Psoas muscle (tissue), 8 donors: ENCODE measurements around the gene ANKRD35. TPM values are rescaled to one million over a fixed set of nuclear protein-coding genes. Genes with fewer than 3 reads are reported as not detected.

Experiments
- ATAC-seq, 4 donors: fragments of 200-7000 bp; cut with Tn5 transposase; one replicate each; pipeline ENCODE4 v1.9.1; 2020; ENCODE audit warnings: moderate library complexity in 3 of 4, mild to moderate bottlenecking in 2 of 4
- DNase-seq, 2 donors: peaks; one replicate each; pipeline ENCODE4 v3.0.0-alpha.2; 2020
- H3K27ac ChIP-seq: fragments of 200-600 bp; one replicate; pipeline ENCODE4 v1.8.0; 2022
- H3K27me3 ChIP-seq, 3 donors: fragments of 200-600 bp in 1 of 3; one replicate each; pipeline versions ENCODE4 v1.6.1 to v1.8.0; 2013 to 2022; ENCODE audit warnings: low read length in 2 of 3, mild to moderate bottlenecking in 2 of 3, moderate library complexity in 1 of 3; ENCODE audit not compliant: insufficient read depth in 3 of 3
- H3K36me3 ChIP-seq, 2 donors: fragments of 200-600 bp in 1 of 2; one replicate each; pipeline versions ENCODE4 v1.6.1 to v1.8.0; 2013 to 2022; ENCODE audit warnings: low read depth in 1 of 2, mild to moderate bottlenecking in 1 of 2, moderate library complexity in 1 of 2; ENCODE audit not compliant: insufficient read depth in 1 of 2
- H3K4me1 ChIP-seq: fragments of 200-600 bp; one replicate; pipeline ENCODE4 v1.8.0; 2022
- H3K4me3 ChIP-seq: fragments of 200-600 bp; one replicate; pipeline ENCODE4 v1.8.0; 2022; ENCODE audit warnings: mild to moderate bottlenecking
- H3K9me3 ChIP-seq: fragments of 200-600 bp; one replicate; pipeline ENCODE4 v1.8.0; 2022
- WGBS, 3 donors: extraction: QIAGEN DNeasy Blood & Tissue Kit; methylation state at CpG; one replicate each; pipeline versions ENCODE4 v1.1.6 to v1.1.7; 2013; 5-methylcytosine and 5-hydroxymethylcytosine counted together
- intact Hi-C, 2 donors: fragments of 100-400 bp; cut with DNase I; formaldehyde crosslinking; loops; one replicate each; pipeline versions ENCODE4 v1.11.0 to v1.14.2; 2022
- polyA plus RNA-seq, 3 donors: library from polyadenylated mRNA; stranded (reverse); fragments of 200-250 nt; gene quantifications; one replicate each; pipeline ENCODE4 v1.2.3, GENCODE V29; 2013
- total RNA-seq, 4 donors: library from RNA; stranded (reverse); fragmentation: NEBNext Ultra II Directional in 2 of 4; extraction: Animal tissue kit (Norgen Biotek cat#: 25700) in 2 of 4; gene quantifications; one replicate each; pipeline versions ENCODE4 v1.2.1 to v1.2.4, GENCODE V29; 2021 to 2023
- TF ChIP-seq, protein P1 (sequence below): fragments of 200-600 bp; IDR thresholded peaks from one replicate; pipeline ENCODE4 v1.8.0; 2022; ENCODE audit warnings: antibody characterized with exemption
- donor health status: healthy with polysubstance abuse.
- donor health status: DM: no; HTN: no; CAD: no; lungs with moderate emphysema.
- donor health status: Bipolar disorder and iron deficiency.
- donor health status: healthy.
- donor health status: DM: yes; HTN: yes; CAD: no.
- donor health status: DM: no; HTN: no; CAD: no.
- donor health status: DM: no; HTN: no; CAD: no.
- donor health status: DM: yes; HTN: yes; CAD: no.

ANKRD35 gene
- total and polyA plus RNA-seq, 7 donors = 2.6 to 16.5 (median 4.7) TPM

DNA sequence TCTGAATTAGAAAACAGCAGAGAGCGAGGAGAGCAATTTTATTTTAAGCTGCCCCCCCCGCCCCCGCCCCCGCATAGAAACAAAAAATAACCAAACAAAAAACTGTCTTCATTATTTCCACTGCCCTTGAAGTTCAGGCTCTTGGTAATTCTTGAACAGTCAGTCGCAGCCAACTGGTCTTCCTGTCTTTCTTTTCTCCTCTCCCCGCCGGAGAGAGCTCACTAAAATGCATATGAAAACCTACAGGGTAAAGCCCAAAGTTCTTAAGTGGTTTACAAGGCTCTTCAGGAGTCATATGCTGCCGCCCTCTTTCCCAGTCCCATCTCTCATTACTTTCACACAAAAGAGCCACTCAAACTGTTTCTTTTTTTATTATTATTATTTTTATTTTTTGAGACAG is 1.1 kb upstream of the ANKRD35 start:
- peak overlapping the region; percentile 8 for H3K4me3 ChIP-seq
- 59 to 71% (median 69%) methylated on average over 8 of the region's 8 CpGs for WGBS, 3 donors
- no peaks in the 10 kb centered on the region for H3K9me3 ChIP-seq
- peaks cover 26% of the 10 kb centered on the region for H3K4me1 ChIP-seq
- no peaks in the 10 kb centered on the region for H3K36me3 ChIP-seq
- DNase-seq = no peak
- ATAC-seq = no peak
- H3K27me3 ChIP-seq = no peaks in the 10 kb centered on the region
- intact Hi-C loops = loop anchor here in 1 of 2 donors (5.0 kb wide), 1 partner anchor 80 kb away; no protein-coding TSS in a partner anchor
- peak overlapping the region; percentile 50 for H3K27ac ChIP-seq
- TF ChIP-seq, protein P1, sequence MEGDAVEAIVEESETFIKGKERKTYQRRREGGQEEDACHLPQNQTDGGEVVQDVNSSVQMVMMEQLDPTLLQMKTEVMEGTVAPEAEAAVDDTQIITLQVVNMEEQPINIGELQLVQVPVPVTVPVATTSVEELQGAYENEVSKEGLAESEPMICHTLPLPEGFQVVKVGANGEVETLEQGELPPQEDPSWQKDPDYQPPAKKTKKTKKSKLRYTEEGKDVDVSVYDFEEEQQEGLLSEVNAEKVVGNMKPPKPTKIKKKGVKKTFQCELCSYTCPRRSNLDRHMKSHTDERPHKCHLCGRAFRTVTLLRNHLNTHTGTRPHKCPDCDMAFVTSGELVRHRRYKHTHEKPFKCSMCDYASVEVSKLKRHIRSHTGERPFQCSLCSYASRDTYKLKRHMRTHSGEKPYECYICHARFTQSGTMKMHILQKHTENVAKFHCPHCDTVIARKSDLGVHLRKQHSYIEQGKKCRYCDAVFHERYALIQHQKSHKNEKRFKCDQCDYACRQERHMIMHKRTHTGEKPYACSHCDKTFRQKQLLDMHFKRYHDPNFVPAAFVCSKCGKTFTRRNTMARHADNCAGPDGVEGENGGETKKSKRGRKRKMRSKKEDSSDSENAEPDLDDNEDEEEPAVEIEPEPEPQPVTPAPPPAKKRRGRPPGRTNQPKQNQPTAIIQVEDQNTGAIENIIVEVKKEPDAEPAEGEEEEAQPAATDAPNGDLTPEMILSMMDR = no peak

DNA sequence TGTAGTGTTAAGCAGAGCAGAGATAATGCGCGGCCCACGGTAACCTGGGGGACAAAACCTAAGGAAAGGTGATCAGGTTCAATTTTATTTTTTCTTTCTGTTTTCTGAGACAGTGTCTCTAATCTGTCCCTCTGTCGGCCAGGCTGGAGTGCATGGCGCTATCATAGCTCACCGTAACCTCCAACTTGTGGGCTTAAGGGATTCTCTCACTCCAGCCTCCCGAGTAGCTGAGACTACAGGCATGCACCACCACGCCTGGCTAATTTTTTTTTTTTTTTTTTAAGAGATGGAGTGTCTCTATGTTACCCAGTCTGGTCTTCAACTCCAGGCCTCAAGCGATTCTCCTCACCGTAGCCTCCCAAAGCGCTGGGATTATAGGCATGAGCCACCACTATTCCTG is 724 bp upstream of the ANKRD35 start:
- TF ChIP-seq, protein P1 = no peak
- Histone ChIP-seq H3K27ac (no peak overlapping the region), H3K9me3 (no peaks in the 10 kb centered on the region), H3K4me1 (peaks cover 22% of the 10 kb centered on the region), H3K36me3 (no peaks in the 10 kb centered on the region), H3K27me3 (no peaks in the 10 kb centered on the region), H3K4me3 (peak overlapping the region; percentile 88)
- intact Hi-C loops = loop anchor here in 1 of 2 donors (5.0 kb wide), 1 partner anchor 81 kb away; no protein-coding TSS in a partner anchor
- ATAC-seq (peak; percentile 5 to 33 (median 8)), DNase-seq (no peak)
- WGBS, 3 donors = 44 to 48% (median 46%) methylated on average over 11 of the region's 11 CpGs

DNA sequence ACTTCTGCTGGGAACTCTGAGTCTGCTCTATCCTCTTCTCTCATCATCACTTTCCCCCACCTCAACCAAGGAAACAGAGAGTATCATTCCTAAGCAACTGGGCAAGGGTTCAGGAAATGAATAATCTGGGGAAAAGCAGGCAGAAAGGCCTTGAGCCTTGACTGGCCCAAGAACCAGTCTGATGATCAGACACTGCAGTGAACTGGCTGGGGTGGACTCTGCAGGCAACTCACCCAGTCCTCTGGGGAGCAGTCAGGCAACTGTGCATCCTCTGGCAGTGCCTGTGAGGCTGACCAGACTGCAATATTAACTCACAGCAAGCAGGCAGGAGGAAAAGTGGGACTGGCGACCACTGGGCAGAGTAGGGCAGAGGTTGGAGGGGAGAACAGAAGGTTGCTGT is 991 bp downstream of the ANKRD35 start:
- no peaks in the 10 kb centered on the region for H3K9me3 ChIP-seq
- H3K27ac ChIP-seq = no peak overlapping the region
- TF ChIP-seq, protein P1 = no peak
- H3K4me3 ChIP-seq = no peak overlapping the region
- H3K36me3 ChIP-seq = no peaks in the 10 kb centered on the region
- DNase-seq = no peak
- no peak for ATAC-seq
- intact Hi-C loops = loop anchor here in 1 of 2 donors (5.0 kb wide), 1 partner anchor 83 kb away; no protein-coding TSS in a partner anchor
- 90 to 98% (median 91%) methylated on average over 1 of the region's 1 CpG for WGBS, 3 donors
- peaks cover 6% of the 10 kb centered on the region for H3K4me1 ChIP-seq
- no peaks in the 10 kb centered on the region for H3K27me3 ChIP-seq

DNA sequence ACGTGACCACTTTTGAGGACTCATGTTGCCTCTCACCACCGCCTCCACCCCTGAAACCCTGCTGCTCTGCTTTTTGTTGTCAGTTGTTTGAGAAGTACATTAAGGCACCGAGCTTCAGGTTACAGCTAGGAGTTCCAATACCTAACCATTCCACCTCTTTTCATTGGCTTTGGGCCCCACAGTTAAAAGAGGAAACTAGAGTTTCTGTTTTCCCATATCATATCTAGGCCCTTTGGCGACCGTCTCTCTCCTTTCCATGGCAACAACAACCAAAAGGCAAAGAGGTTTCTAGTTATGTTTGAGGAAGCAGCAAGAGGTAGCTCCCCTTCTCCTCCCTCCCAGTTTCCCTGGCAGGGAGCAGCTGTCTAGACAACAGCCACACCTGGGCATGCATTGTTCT is 5.9 kb downstream of the ANKRD35 start:
- ATAC-seq = no peak
- TF ChIP-seq, protein P1 = no peak
- no peaks in the 10 kb centered on the region for H3K4me1 ChIP-seq

DNA sequence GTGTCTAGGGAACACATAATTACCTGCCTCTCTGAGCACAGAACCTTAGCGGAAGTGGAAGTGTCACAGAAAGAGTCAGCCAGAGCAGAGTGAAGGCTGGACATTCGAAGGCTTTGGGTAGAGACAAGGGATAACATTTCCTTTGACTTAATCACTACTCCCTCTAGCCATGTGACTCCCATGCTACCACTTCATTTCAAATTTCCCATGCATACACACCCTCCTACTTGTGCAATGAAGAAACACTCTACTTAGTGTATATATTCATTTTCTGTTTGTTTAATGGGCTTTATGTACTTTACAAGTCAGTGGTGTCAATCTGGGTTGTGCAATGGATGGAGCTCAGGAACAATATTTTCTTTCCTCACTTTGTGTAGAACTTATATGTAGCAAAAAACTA is 6.9 kb downstream of the ANKRD35 start:
- ATAC-seq (no peak), DNase-seq (no peak)
- Histone ChIP-seq H3K4me1 (no peaks in the 10 kb centered on the region), H3K36me3 (no peaks in the 10 kb centered on the region), H3K27me3 (no peaks in the 10 kb centered on the region), H3K27ac (no peak overlapping the region), H3K4me3 (no peak overlapping the region), H3K9me3 (no peaks in the 10 kb centered on the region)
- intact Hi-C loops = no loop called here
- TF ChIP-seq, protein P1 = no peak
- 73 to 85% (median 76%) methylated on average over 2 of the region's 2 CpGs for WGBS, 3 donors

More for the DNA sequence above, 5.9 kb downstream of the ANKRD35 start:
- DNase-seq = no peak
- Histone ChIP-seq H3K27me3 (no peaks in the 10 kb centered on the region), H3K27ac (no peak overlapping the region), H3K36me3 (no peaks in the 10 kb centered on the region), H3K4me3 (no peak overlapping the region), H3K9me3 (no peaks in the 10 kb centered on the region)
- WGBS, 3 donors = 61 to 67% (median 66%) methylated on average over 5 of the region's 5 CpGs
- intact Hi-C loops = no loop called here
